HCT116 (cell line): Measurements from ENCODE around the gene FCER2. TPM values are rescaled to one million over a fixed set of nuclear protein-coding genes. Genes with fewer than 3 reads are reported as not detected.
A peak's percentile ranks its signal among the peaks of the same experiment; 100 is the strongest.
"Not testable (repeated sequence)": the region's sequence is repeated elsewhere in the genome, so short reads cannot be mapped to it uniquely, and the experiment has no call there.

Source experiments
- ATAC-seq: fragments of 200-7000 bp; cut with Tn5 transposase; 2 replicates; pipeline ENCODE4 v1.9.1; 2020; ENCODE audit warnings: mild to moderate bottlenecking, moderate library complexity
- BruUV-seq: library from RNA; stranded (reverse); fragments of 400-500 nt; replicated peaks from 2 replicates; lab custom pipeline; 2021; lab: Mats Ljungman, UMichigan
- CTCF ChIA-PET: fragments of 300-600 bp; sonication (Branson Sonifier 250); formaldehyde crosslinking; loops from one replicate; lab custom pipeline; 2021; ENCODE audit warnings: antibody characterized with exemption; lab: Charles Lee
- POLR2A ChIA-PET: fragments of 300-600, 350-600 bp; sonication (Branson Sonifier 250); formaldehyde crosslinking; loops from one replicate; lab custom pipeline; 2021; ENCODE audit warnings: antibody characterized with exemption; lab: Charles Lee
- RAD21 ChIA-PET, 2 experiments: fragments of 300-600 bp; sonication (Branson Sonifier 250); formaldehyde crosslinking; loops; one replicate each; lab custom pipeline; 2023; ENCODE audit warnings: low total read pairs in 2 of 2; ENCODE audit not compliant: uncharacterized antibody in 2 of 2, unreplicated experiment in 2 of 2, low non-redundant PET in 1 of 2; lab: Charles Lee
- DNase-seq: peaks from one replicate; pipeline ENCODE4 v3.0.0-alpha.2; 2010; ENCODE audit warnings: low read depth, low spot score
- H2AFZ ChIP-seq: fragments of 200-600 bp; shearing (Covaris generic), sonication (generic); 2 replicates; pipeline ENCODE4 v1.6.1; 2017; ENCODE audit warnings: low read depth, mixed run types, mixed read lengths, antibody characterized with exemption, low read length; ENCODE audit not compliant: poor library complexity, severe bottlenecking
- H3K27ac ChIP-seq: 2 replicates; pipeline ENCODE4 v1.5.1; 2012; ENCODE audit warnings: low read depth, low read length
- H3K27me3 ChIP-seq: fragments of 200-600 bp; sonication (generic); 2 replicates; pipeline ENCODE4 v1.6.1; 2016; ENCODE audit warnings: mixed run types, low read length, mixed read lengths; ENCODE audit not compliant: insufficient read depth
- H3K36me3 ChIP-seq, 2 experiments: fragments of 200-500 bp in 1 of 2; fragments of 200-600 bp in 1 of 2; sonication (Bioruptor generic) in 1 of 2; sonication (generic) in 1 of 2; 2 replicates each; pipeline versions ENCODE4 v1.5.1 to v1.6.1; 2014 to 2016; ENCODE audit warnings: low read length in 2 of 2, inconsistent platforms in 1 of 2, mixed read lengths in 1 of 2, mixed run types in 1 of 2; ENCODE audit not compliant: insufficient read depth in 2 of 2, control insufficient read depth in 1 of 2
- H3K4me1 ChIP-seq, 2 experiments: fragments of 200-600 bp in 1 of 2; sonication (generic) in 1 of 2; 2 replicates each; pipeline versions ENCODE4 v1.5.1 to v1.6.1; 2012 to 2017; ENCODE audit warnings: low read length in 2 of 2, inconsistent platforms in 1 of 2, mild to moderate bottlenecking in 1 of 2, mixed read lengths in 1 of 2, mixed run types in 1 of 2, moderate library complexity in 1 of 2; ENCODE audit not compliant: insufficient read depth in 2 of 2, control insufficient read depth in 1 of 2
- H3K4me2 ChIP-seq: fragments of 200-600 bp; sonication (generic); 2 replicates; pipeline ENCODE4 v1.6.1; 2017; ENCODE audit warnings: mixed run types, low read length, mixed read lengths
- H3K4me3 ChIP-seq, 2 experiments: fragments of 200-600 bp in 1 of 2; sonication (generic) in 1 of 2; replicated peaks in 1 of 2; 2 replicates each; pipeline ENCODE4 v1.5.1; 2011 to 2016; ENCODE audit warnings: low read length in 2 of 2, control low read depth in 1 of 2, low read depth in 1 of 2, mild to moderate bottlenecking in 1 of 2, mixed read lengths in 1 of 2, mixed run types in 1 of 2
- H3K79me2 ChIP-seq: fragments of 200-600 bp; sonication (generic); 2 replicates; pipeline ENCODE4 v1.6.1; 2017; ENCODE audit warnings: mild to moderate bottlenecking, mixed run types, low read length, moderate library complexity, mixed read lengths; ENCODE audit not compliant: insufficient read depth
- H3K9ac ChIP-seq: fragments of 200-600 bp; sonication (generic); 2 replicates; pipeline ENCODE4 v1.6.1; 2016; ENCODE audit warnings: low read length, mixed read lengths
- H3K9me2 ChIP-seq: fragments of 200-600 bp; sonication (generic), shearing (Covaris generic); 2 replicates; pipeline ENCODE4 v1.6.1; 2017; ENCODE audit warnings: mixed run types, mild to moderate bottlenecking, moderate library complexity; ENCODE audit not compliant: insufficient read depth
- H3K9me3 ChIP-seq, 2 experiments: fragments of 200-500 bp in 1 of 2; fragments of 200-600 bp in 1 of 2; sonication (Bioruptor generic) in 1 of 2; sonication (generic) in 1 of 2; 2 replicates each; pipeline ENCODE4 v1.6.1; 2014 to 2017; ENCODE audit warnings: low read length in 2 of 2, mixed read lengths in 2 of 2, inconsistent platforms in 1 of 2, low read depth in 1 of 2, mild to moderate bottlenecking in 1 of 2, mixed run types in 1 of 2, moderate library complexity in 1 of 2; ENCODE audit not compliant: control insufficient read depth in 1 of 2, insufficient read depth in 1 of 2
- H4K20me1 ChIP-seq: fragments of 200-600 bp; sonication (generic), shearing (Covaris generic); 2 replicates; pipeline ENCODE4 v1.6.1; 2017; ENCODE audit warnings: mixed run types, mild to moderate bottlenecking, moderate library complexity; ENCODE audit not compliant: insufficient read depth
- CBX3 ChIP-seq: IDR thresholded peaks from 2 replicates; pipeline ENCODE4 v1.6.1; 2012; ENCODE audit warnings: low read depth
- CEBPB ChIP-seq: IDR thresholded peaks from 2 replicates; pipeline ENCODE4 v1.6.1; 2012; ENCODE audit warnings: low read depth
- ELF1 ChIP-seq: IDR thresholded peaks from 2 replicates; pipeline ENCODE4 v1.6.1; 2012; ENCODE audit warnings: low read depth, borderline replicate concordance
- EZH2 ChIP-seq: fragments of 200-600 bp; sonication (generic); IDR thresholded peaks from 2 replicates; pipeline ENCODE4 v1.6.1; 2017; ENCODE audit warnings: antibody characterized with exemption, mixed run types
- POLR2A ChIP-seq: IDR thresholded peaks from 2 replicates; pipeline ENCODE4 v1.7.0; 2011; ENCODE audit warnings: borderline replicate concordance; ENCODE audit not compliant: insufficient read depth, insufficient read length; ENCODE audit errors: extremely low read depth
- POLR2AphosphoS5 ChIP-seq: IDR thresholded peaks from 2 replicates; pipeline ENCODE4 v1.6.1; 2011; ENCODE audit warnings: mild to moderate bottlenecking, low read depth, low read length, moderate library complexity
- SP1 ChIP-seq: IDR thresholded peaks from 2 replicates; pipeline ENCODE4 v1.6.1; 2012; ENCODE audit warnings: low read depth
- SRF ChIP-seq: IDR thresholded peaks from 2 replicates; pipeline ENCODE4 v1.6.1; 2012; ENCODE audit warnings: low read depth
- TCF7L2 ChIP-seq: IDR thresholded peaks from 2 replicates; pipeline ENCODE4 v1.7.0; 2011; ENCODE audit warnings: borderline replicate concordance, inconsistent platforms; ENCODE audit not compliant: insufficient read depth, insufficient read length; ENCODE audit errors: extremely low read depth
- YY1 ChIP-seq: IDR thresholded peaks from 2 replicates; pipeline ENCODE4 v1.6.1; 2011; ENCODE audit warnings: low read length, low read depth, moderate library complexity, mild to moderate bottlenecking; ENCODE audit not compliant: insufficient replicate concordance; ENCODE audit errors: extremely low read depth
- ZFX ChIP-seq: fragments of 450-650 bp; IDR thresholded peaks from 2 replicates; pipeline ENCODE4 v1.6.1; 2017
- ZNF274 ChIP-seq: fragments of 200-500 bp; sonication (Bioruptor generic); IDR thresholded peaks from 2 replicates; pipeline ENCODE4 v1.6.1; 2014; ENCODE audit warnings: mild to moderate bottlenecking, low read depth, low read length, inconsistent platforms
- intact Hi-C: fragments of 100-400 bp; cut with micrococcal nuclease; formaldehyde crosslinking; loops from 2 replicates; pipeline ENCODE4 v1.10.0; 2022
- total RNA-seq: library from RNA; stranded (reverse); gene quantifications from one replicate; pipeline ENCODE4 v1.2.1, GENCODE V29; 2021; ENCODE audit not compliant: unreplicated experiment
- TF ChIP-seq, protein P1 (sequence below): IDR thresholded peaks from 2 replicates; pipeline ENCODE4 v1.6.1; 2012; ENCODE audit warnings: low read depth

Gene FCER2
- total RNA-seq, 1 experiment from 2014 or later: 0.20 TPM

DNA sequence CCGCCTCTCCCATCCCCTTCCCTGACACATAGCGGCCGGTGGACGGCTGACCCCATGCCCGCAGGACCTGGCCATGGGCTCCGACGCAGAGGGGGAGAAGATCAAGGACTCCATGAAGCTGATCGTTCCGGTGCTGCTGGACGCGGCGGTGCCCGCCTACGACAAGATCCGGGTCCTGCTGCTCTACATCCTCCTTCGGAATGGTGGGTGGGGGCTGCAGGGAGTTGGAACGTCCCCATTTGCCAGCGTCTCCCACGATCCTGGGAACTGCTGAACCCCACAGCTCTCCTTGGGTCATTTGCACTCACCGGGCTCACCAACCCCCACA lies 57.4 kb downstream of the FCER2 start:
- no peak overlapping the region for H3K4me3 ChIP-seq
- no peaks in the 10 kb centered on the region for H3K9me2 ChIP-seq
- intact Hi-C loops: no loop called here
- no peaks in the 10 kb centered on the region for H3K27me3 ChIP-seq
- H3K9me3 ChIP-seq: peaks cover 0 to 4% of the 10 kb centered on the region in 2 experiments; a peak in 1 of 4 replicates
- RAD21 ChIA-PET: interaction anchor here (0.7 to 1.6 kb wide), 2 partner anchors 76 to 155 kb away, joined by 3 to 6 read pairs; no protein-coding TSS in a partner anchor
- ATAC-seq (no peak), DNase-seq (no peak)
- peaks cover 0 to 11% of the 10 kb centered on the region in 2 experiments; a peak in 1 of 4 replicates for H3K36me3 ChIP-seq
- no peak for TF ChIP-seq CEBPB
- TF ChIP-seq TCF7L2: no peak
- TF ChIP-seq POLR2A: no peak
- TF ChIP-seq POLR2AphosphoS5: no peak
- TF ChIP-seq ELF1: no peak
- no peak for TF ChIP-seq SP1
- TF ChIP-seq YY1: no peak
- TF ChIP-seq EZH2: no peak
- no peak for TF ChIP-seq CBX3
- no peak for TF ChIP-seq SRF
- no peak for TF ChIP-seq ZFX
- TF ChIP-seq, protein P1, sequence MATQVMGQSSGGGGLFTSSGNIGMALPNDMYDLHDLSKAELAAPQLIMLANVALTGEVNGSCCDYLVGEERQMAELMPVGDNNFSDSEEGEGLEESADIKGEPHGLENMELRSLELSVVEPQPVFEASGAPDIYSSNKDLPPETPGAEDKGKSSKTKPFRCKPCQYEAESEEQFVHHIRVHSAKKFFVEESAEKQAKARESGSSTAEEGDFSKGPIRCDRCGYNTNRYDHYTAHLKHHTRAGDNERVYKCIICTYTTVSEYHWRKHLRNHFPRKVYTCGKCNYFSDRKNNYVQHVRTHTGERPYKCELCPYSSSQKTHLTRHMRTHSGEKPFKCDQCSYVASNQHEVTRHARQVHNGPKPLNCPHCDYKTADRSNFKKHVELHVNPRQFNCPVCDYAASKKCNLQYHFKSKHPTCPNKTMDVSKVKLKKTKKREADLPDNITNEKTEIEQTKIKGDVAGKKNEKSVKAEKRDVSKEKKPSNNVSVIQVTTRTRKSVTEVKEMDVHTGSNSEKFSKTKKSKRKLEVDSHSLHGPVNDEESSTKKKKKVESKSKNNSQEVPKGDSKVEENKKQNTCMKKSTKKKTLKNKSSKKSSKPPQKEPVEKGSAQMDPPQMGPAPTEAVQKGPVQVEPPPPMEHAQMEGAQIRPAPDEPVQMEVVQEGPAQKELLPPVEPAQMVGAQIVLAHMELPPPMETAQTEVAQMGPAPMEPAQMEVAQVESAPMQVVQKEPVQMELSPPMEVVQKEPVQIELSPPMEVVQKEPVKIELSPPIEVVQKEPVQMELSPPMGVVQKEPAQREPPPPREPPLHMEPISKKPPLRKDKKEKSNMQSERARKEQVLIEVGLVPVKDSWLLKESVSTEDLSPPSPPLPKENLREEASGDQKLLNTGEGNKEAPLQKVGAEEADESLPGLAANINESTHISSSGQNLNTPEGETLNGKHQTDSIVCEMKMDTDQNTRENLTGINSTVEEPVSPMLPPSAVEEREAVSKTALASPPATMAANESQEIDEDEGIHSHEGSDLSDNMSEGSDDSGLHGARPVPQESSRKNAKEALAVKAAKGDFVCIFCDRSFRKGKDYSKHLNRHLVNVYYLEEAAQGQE: no peak
- no peak for TF ChIP-seq ZNF274
- no peak overlapping the region for H3K9ac ChIP-seq
- CTCF ChIA-PET: interaction anchor here (1.5 kb wide), 1 partner anchor 36 kb away, joined by 5 read pairs; the partner anchor contains the start of gene TRAPPC5
- H3K4me2 ChIP-seq: no peak overlapping the region
- no peaks in the 10 kb centered on the region for H4K20me1 ChIP-seq
- no TSS peak for BruUV-seq
- no peaks in the 10 kb centered on the region for H3K79me2 ChIP-seq
- POLR2A ChIA-PET: interaction anchor here (0.6 kb wide), 1 partner anchor 40 kb away, joined by 3 read pairs; no protein-coding TSS in a partner anchor
- no peak overlapping the region for H3K27ac ChIP-seq
- peaks cover 0 to 13% of the 10 kb centered on the region in 2 experiments; a peak in 2 of 4 replicates for H3K4me1 ChIP-seq
- H2AFZ ChIP-seq: no peak overlapping the region

DNA sequence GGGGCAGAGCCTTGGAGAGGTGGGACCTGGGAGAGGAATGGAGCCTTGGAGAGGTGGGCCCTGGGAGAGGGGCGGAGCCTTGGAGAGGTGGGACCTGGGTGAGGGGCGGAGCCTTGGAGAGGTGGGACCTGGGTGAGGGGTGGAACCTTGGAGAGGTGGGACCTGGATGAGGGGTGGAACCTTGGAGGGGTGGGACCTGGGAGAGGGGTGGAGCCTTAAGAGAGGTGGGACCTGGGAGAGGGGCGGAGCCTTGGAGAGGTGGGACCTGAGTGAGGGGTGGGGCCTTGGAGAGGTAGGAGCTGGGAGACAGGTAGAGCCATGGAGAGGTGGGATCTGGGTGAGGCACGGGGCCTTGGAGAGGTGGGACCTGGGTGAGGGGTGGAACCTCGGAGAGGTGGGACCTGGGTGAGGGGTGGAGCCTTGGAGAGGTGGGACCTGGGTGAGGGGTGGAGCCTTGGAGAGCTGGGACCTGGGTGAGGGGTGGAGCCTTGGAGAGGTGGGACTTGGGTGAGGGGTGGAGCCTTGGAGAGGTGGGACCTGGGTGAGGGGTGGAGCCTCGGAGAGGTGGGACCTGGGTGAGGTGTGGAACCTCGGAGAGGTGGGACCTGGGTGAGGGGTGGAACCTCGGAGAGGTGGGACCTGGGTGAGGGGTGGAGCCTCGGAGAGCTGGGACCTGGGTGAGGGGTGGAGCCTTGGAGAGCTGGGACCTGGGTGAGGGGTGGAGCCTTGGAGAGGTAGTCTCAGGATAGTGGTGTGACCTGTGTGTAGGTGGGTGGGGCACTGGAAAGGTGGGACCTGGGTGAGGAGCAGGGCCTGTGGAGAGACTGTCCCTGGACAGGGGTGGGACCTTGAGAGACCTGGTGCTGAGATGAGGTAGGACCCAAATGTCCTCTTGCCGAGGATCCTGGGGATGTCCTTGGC lies 58.0 kb downstream of the FCER2 start:
- H3K4me2 ChIP-seq, H3K79me2 ChIP-seq, BruUV-seq, H3K9ac ChIP-seq, H3K9me3 ChIP-seq, intact Hi-C loops, H3K9me2 ChIP-seq, H3K4me3 ChIP-seq, H4K20me1 ChIP-seq, H2AFZ ChIP-seq, H3K27me3 ChIP-seq: not testable (repeated sequence)
- DNase-seq: peak; percentile 69
- peak overlapping the region; percentile 4; the same call in 1 of the 2 replicates for H3K27ac ChIP-seq
- POLR2A ChIA-PET: interaction anchor here (0.6 to 0.7 kb wide), 2 partner anchors 41 to 84 kb away, joined by 3 read pairs; no protein-coding TSS in a partner anchor
- H3K4me1 ChIP-seq: peaks cover 0 to 13% of the 10 kb centered on the region in 2 experiments; a peak in 2 of 4 replicates
- CTCF ChIA-PET: interaction anchor here (1.3 to 1.5 kb wide), 2 partner anchors 37 to 156 kb away, joined by 4 to 5 read pairs; partner anchors contain the start of gene TRAPPC5
- RAD21 ChIA-PET: interaction anchor here (0.7 to 1.6 kb wide), 2 partner anchors 75 to 156 kb away, joined by 3 to 6 read pairs; no protein-coding TSS in a partner anchor
- H3K36me3 ChIP-seq: peaks cover 0 to 11% of the 10 kb centered on the region in 2 experiments; a peak in 1 of 4 replicates
- ATAC-seq: peak; percentile 70
